AG09319 (cell line): Measurements from ENCODE around the gene SNAI3.

ENCODE experiments used
- DNase-seq: peaks from one replicate; pipeline ENCODE4 v3.0.0-alpha.2; 2010; ENCODE audit warnings: low read depth; ENCODE audit errors: extremely low read depth
- CTCF ChIP-seq: IDR thresholded peaks from 2 replicates; pipeline ENCODE4 v1.5.1; 2011; ENCODE audit warnings: low read depth, mild to moderate bottlenecking, inconsistent platforms, low read length, moderate library complexity

SNAI3 gene

GRCh38 chr16:88686439-88687253 lies at the start of gene SNAI3:
TSS of gene SNAI3 (minus strand) at chr16:88686507. CDS start at chr16:88686406, 101 bp downstream.
- DNase-seq = no peak
- TF ChIP-seq CTCF = no peak

DNA sequence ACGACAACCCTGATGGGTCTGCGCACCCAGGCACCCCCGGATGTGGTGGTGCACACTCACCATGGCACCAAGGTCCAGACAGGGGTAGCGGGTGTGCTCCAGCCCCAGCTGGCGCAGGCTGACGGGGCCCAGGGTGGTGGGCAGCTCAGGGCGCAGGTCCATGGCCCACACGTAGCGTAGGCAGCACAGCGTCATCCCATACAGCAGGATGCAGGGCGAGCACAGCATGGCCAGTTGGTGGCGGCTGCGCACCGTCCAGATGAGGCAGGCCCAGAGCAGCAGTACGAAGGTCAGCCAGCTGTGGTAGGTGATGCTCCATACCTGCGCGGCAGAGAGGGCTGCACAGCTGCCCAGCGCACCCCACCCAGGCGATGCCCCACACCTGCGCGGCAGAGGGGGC lies 49.8 kb upstream of the SNAI3 start:
- no peak for DNase-seq
- TF ChIP-seq CTCF = no peak

GRCh38 chr16:88735616-88736015 lies 49.3 kb upstream of the SNAI3 start:
- TF ChIP-seq CTCF = no peak
- DNase-seq = no peak

- DNase-seq = no peak
- no peak for TF ChIP-seq CTCF
Measured at GRCh38 chr16:88735121-88735520, 48.8 kb upstream of the SNAI3 start.

DNA sequence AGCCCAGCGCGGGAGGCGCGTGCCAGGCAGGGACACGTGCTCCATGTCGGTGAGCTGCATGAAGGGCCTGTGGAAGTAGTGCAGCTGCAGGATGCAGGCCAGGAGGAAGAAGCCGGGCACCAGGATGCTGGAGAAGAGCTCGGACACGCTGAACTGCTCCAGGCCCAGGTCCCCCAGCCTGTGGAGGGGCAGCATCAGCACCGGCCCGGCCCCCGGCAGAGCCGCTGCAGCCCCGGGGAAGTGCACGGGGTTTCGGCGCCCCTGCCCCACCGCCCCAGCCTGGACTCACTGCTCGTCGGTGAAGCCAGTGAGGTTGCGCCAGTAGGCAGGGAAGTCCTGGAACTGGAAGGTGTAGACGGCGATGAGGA lies 48.0 kb upstream of the SNAI3 start:
- no peak for TF ChIP-seq CTCF
- no peak for DNase-seq

- DNase-seq = no peak
- no peak for TF ChIP-seq CTCF
Measured at GRCh38 chr16:88733630-88734360, 47.5 kb upstream of the SNAI3 start.

- no peak for TF ChIP-seq CTCF
- DNase-seq = no peak
Measured at GRCh38 chr16:88732961-88733294, 46.6 kb upstream of the SNAI3 start.
